ENCODE results near the gene TTC9.
A peak's percentile ranks its signal among the peaks of the same experiment; 100 is the strongest.

The TTC9 gene

GRCh38 chr14:70704960-70705359 lies 63.2 kb downstream of the TTC9 start:
- Histone ChIP-seq H3K9ac (ENCODE audit: low read depth, low read length) (no peak overlapping the region), H3K27me3 (ENCODE audit: insufficient read depth, low read length) (no peaks in the 10 kb centered on the region), H3K9me3 (ENCODE audit: insufficient read depth, low read depth, low read length) (no peaks in the 10 kb centered on the region), H3K4me1 (ENCODE audit: insufficient read depth, low read length) (peaks cover 36% of the 10 kb centered on the region), H3K4me3 (ENCODE audit: low read length) (no peak overlapping the region), H3K36me3 (ENCODE audit: insufficient read depth, low read length) (no peaks in the 10 kb centered on the region), H3K27ac (ENCODE audit: low read depth, low read length) (no peak overlapping the region)
- 92% methylated on average over 1 of the region's 1 CpG for WGBS

DNA sequence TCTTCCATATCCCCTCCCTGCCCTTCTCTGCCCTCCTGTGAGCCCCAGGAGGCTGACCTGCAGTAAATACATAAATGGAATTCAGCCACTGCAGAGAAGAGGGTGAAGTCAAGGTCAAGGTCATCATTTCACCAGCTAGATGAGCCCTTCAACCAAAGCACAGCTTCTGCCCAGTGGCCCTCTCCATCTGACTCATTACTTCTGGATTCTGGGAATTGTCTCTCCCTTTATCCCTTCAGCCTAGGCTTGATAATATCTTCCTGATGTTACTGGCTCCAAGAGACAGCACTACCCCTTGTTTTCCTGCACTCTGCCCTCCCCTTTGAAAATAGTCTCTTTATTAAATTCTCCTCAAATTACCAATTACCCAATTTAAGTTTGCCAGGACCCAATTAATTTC lies 64.5 kb downstream of the TTC9 start:
- Histone ChIP-seq H3K9ac (ENCODE audit: low read depth, low read length) (no peak overlapping the region), H3K4me3 (ENCODE audit: low read length) (no peak overlapping the region), H3K27me3 (ENCODE audit: insufficient read depth, low read length) (no peaks in the 10 kb centered on the region), H3K27ac (ENCODE audit: low read depth, low read length) (no peak overlapping the region), H3K36me3 (ENCODE audit: insufficient read depth, low read length) (no peaks in the 10 kb centered on the region), H3K4me1 (ENCODE audit: insufficient read depth, low read length) (peaks cover 41% of the 10 kb centered on the region), H3K9me3 (ENCODE audit: insufficient read depth, low read depth, low read length) (no peaks in the 10 kb centered on the region)

DNA sequence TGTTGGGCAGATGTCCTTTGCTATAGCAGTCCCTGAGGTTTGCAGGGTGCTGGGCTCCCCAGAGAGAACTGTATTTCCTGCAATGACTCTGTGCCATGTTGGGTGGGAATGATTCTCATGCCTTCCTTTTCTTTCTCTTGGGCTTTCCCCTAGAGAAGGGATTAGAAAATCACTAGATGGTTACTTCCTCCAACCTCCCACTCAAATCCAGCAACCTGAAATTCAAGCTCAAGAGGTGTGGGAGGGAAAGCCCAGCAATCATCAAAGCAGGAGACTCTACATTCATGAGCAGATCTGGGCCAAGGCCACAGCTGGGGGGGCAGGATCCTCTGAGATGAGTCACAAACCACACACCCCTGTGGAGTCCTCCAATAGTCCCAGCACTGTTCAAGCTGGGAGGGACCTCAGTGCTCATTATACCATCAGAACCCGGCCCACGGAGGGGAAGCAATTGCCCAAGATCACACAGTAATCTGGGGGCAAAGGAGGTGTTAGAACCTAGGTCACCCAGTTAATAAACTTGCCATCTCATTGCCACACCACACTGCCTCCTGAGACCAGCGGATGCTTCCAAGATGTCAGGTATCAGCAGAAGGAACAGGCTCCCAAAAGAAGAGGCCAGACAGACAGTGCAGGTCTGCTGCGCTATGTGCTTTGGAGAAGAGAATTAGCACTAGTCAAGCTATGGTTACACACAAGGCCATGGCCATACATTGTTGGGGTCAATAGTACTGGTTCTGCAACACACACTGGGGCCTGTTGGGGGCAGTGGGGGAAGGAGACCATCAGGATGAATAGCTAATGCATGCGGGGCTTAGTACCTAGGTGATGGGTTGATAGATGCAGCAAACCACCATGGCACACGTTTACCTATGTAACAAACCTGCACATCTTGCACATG lies 65.7 kb downstream of the TTC9 start:
- Histone ChIP-seq H3K9ac (ENCODE audit: low read depth, low read length) (no peak overlapping the region), H3K27ac (ENCODE audit: low read depth, low read length) (peak overlapping the region; percentile 40; the same call in 1 of the 2 replicates), H3K27me3 (ENCODE audit: insufficient read depth, low read length) (no peaks in the 10 kb centered on the region), H3K4me1 (ENCODE audit: insufficient read depth, low read length) (peaks cover 41% of the 10 kb centered on the region), H3K4me3 (ENCODE audit: low read length) (no peak overlapping the region), H3K9me3 (ENCODE audit: insufficient read depth, low read depth, low read length) (no peaks in the 10 kb centered on the region), H3K36me3 (ENCODE audit: insufficient read depth, low read length) (no peaks in the 10 kb centered on the region)
- 69% methylated on average over 5 of the region's 6 CpGs for WGBS

- WGBS: 55% methylated on average over 15 of the region's 15 CpGs
- Histone ChIP-seq H3K27me3 (ENCODE audit: insufficient read depth, low read length) (no peaks in the 10 kb centered on the region), H3K4me3 (ENCODE audit: low read length) (no peak overlapping the region), H3K27ac (ENCODE audit: low read depth, low read length) (peak overlapping the region; percentile 69; the same call in 1 of the 2 replicates), H3K9me3 (ENCODE audit: insufficient read depth, low read depth, low read length) (no peaks in the 10 kb centered on the region), H3K4me1 (ENCODE audit: insufficient read depth, low read length) (peaks cover 52% of the 10 kb centered on the region), H3K36me3 (ENCODE audit: insufficient read depth, low read length) (no peaks in the 10 kb centered on the region), H3K9ac (ENCODE audit: low read depth, low read length) (peak overlapping the region; percentile 58)
These were observed 67.2 kb downstream of the TTC9 start for GRCh38 chr14:70708717-70709570.

- H3K9ac ChIP-seq (ENCODE audit: low read depth, low read length): 0 out of 2 replicates have a peak overlapping the region, but pooled peaks have one; percentile 58
- WGBS: 80% methylated on average over 8 of the region's 8 CpGs
- H3K9me3 ChIP-seq (ENCODE audit: insufficient read depth, low read depth, low read length): no peaks in the 10 kb centered on the region
- H3K27me3 ChIP-seq (ENCODE audit: insufficient read depth, low read length): no peaks in the 10 kb centered on the region
- H3K27ac ChIP-seq (ENCODE audit: low read depth, low read length): peak overlapping the region; percentile 61; the same call in 1 of the 2 replicates
- no peaks in the 10 kb centered on the region for H3K36me3 ChIP-seq (ENCODE audit: insufficient read depth, low read length)
- H3K4me1 ChIP-seq (ENCODE audit: insufficient read depth, low read length): peaks cover 53% of the 10 kb centered on the region
- no peak overlapping the region for H3K4me3 ChIP-seq (ENCODE audit: low read length)
These were observed 68.1 kb downstream of the TTC9 start for GRCh38 chr14:70709726-70710382.

DNA sequence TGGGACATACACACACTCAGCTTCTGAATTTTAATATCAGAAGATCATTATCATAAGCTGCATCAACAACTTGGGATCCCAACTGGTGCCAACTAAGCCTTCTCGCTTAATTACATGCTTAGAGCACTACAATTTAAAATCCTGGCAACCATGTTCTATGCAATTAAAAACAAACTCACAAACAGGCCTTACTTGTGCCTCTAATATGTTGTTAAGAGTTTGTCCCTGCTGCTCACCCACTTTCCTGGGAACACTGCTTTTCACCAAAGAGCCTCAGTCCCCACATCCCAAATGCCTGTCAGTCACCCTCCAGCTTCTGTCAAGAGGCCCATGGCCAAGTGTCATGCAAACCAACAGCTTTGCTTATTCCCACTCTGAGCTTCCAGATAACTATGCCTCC lies 69.7 kb downstream of the TTC9 start:
- Histone ChIP-seq H3K27me3 (ENCODE audit: insufficient read depth, low read length) (no peaks in the 10 kb centered on the region), H3K36me3 (ENCODE audit: insufficient read depth, low read length) (no peaks in the 10 kb centered on the region), H3K4me3 (ENCODE audit: low read length) (no peak overlapping the region), H3K9me3 (ENCODE audit: insufficient read depth, low read depth, low read length) (no peaks in the 10 kb centered on the region), H3K9ac (ENCODE audit: low read depth, low read length) (no peak overlapping the region), H3K4me1 (ENCODE audit: insufficient read depth, low read length) (peaks cover 49% of the 10 kb centered on the region), H3K27ac (ENCODE audit: low read depth, low read length) (no peak overlapping the region)
- 98% methylated on average over 1 of the region's 1 CpG for WGBS

DNA sequence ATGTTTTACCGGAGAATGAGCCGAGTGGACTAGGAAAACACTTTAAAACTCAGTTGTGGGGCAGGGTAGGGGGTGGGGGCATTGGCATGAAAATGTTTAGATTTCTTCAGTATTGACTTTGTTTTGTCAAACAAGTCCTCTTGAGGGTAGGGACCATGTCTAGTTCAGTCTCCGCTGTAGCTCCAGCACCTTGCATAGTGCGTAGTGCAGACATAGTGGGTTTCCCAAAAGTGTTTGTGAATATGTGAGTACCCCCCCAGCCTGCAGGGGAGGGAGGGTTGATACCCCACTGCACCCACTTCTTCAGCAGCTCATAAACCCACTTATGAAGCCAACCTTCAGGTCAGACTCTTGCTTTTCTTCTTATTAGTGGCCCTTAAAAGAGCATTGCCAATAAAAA lies 71.4 kb downstream of the TTC9 start:
- no peaks in the 10 kb centered on the region for H3K27me3 ChIP-seq (ENCODE audit: insufficient read depth, low read length)
- H3K4me3 ChIP-seq (ENCODE audit: low read length): no peak overlapping the region
- peaks cover 37% of the 10 kb centered on the region for H3K4me1 ChIP-seq (ENCODE audit: insufficient read depth, low read length)
- H3K9me3 ChIP-seq (ENCODE audit: insufficient read depth, low read depth, low read length): no peaks in the 10 kb centered on the region
- H3K9ac ChIP-seq (ENCODE audit: low read depth, low read length): no peak overlapping the region
- no peaks in the 10 kb centered on the region for H3K36me3 ChIP-seq (ENCODE audit: insufficient read depth, low read length)
- peak overlapping the region; percentile 27; the same call in 1 of the 2 replicates for H3K27ac ChIP-seq (ENCODE audit: low read depth, low read length)
- WGBS: 78% methylated on average over 4 of the region's 4 CpGs

- WGBS: 73% methylated on average over 3 of the region's 3 CpGs
- H3K9ac ChIP-seq (ENCODE audit: low read depth, low read length): no peak overlapping the region
- H3K4me1 ChIP-seq (ENCODE audit: insufficient read depth, low read length): peaks cover 33% of the 10 kb centered on the region
These were observed 71.8 kb downstream of the TTC9 start for GRCh38 chr14:70713511-70713916.

GRCh38 chr14:70714055-70714550 lies 72.4 kb downstream of the TTC9 start:
- 25% methylated on average over 8 of the region's 8 CpGs for WGBS
- H3K9me3 ChIP-seq (ENCODE audit: insufficient read depth, low read depth, low read length): no peaks in the 10 kb centered on the region
- H3K9ac ChIP-seq (ENCODE audit: low read depth, low read length): no peak overlapping the region
- no peak overlapping the region for H3K27ac ChIP-seq (ENCODE audit: low read depth, low read length)
- H3K27me3 ChIP-seq (ENCODE audit: insufficient read depth, low read length): no peaks in the 10 kb centered on the region
- H3K36me3 ChIP-seq (ENCODE audit: insufficient read depth, low read length): no peaks in the 10 kb centered on the region
- no peak overlapping the region for H3K4me3 ChIP-seq (ENCODE audit: low read length)
- H3K4me1 ChIP-seq (ENCODE audit: insufficient read depth, low read length): peaks cover 30% of the 10 kb centered on the region

More at GRCh38 chr14:70713511-70713916, 71.8 kb downstream of the TTC9 start:
- H3K9me3 ChIP-seq (ENCODE audit: insufficient read depth, low read depth, low read length): no peaks in the 10 kb centered on the region
- H3K27ac ChIP-seq (ENCODE audit: low read depth, low read length): peak overlapping the region; percentile 27; the same call in 1 of the 2 replicates
- H3K4me3 ChIP-seq (ENCODE audit: low read length): no peak overlapping the region
- H3K36me3 ChIP-seq (ENCODE audit: insufficient read depth, low read length): no peaks in the 10 kb centered on the region
- no peaks in the 10 kb centered on the region for H3K27me3 ChIP-seq (ENCODE audit: insufficient read depth, low read length)

DNA sequence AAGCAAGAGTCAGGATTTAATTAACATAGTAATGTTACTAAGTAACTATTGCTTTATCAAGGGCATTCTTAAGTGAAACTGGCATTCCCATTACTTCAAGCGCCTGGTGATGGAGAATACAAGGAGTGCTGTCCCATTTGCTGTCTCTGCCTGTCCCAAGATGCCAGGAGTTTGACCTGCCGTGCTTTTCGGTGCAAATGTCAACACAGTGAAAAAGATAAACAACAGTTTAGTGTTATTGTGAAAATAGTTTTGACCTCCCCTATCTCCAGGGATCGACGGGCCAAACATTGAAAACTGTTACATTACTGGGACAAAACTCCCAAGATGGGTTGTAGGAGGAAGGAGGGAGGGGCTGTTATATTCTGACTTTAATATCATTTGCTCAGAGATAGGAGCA lies 74.8 kb downstream of the TTC9 start:
- H3K36me3 ChIP-seq (ENCODE audit: insufficient read depth, low read length): no peaks in the 10 kb centered on the region
- H3K4me3 ChIP-seq (ENCODE audit: low read length): no peak overlapping the region
- no peaks in the 10 kb centered on the region for H3K27me3 ChIP-seq (ENCODE audit: insufficient read depth, low read length)
- no peaks in the 10 kb centered on the region for H3K9me3 ChIP-seq (ENCODE audit: insufficient read depth, low read depth, low read length)
- no peak overlapping the region for H3K9ac ChIP-seq (ENCODE audit: low read depth, low read length)
- WGBS: 90% methylated on average over 3 of the region's 5 CpGs
- H3K27ac ChIP-seq (ENCODE audit: low read depth, low read length): no peak overlapping the region
- H3K4me1 ChIP-seq (ENCODE audit: insufficient read depth, low read length): peaks cover 17% of the 10 kb centered on the region

Measured in HUES64 (cell line).